Kidney capillary endothelial cell (primary cell): ENCODE results near the gene OR2AE1.

Experiments used
- DNase-seq: peaks from one replicate; pipeline ENCODE4 v3.0.0-alpha.2; 2018; ENCODE audit warnings: low spot score

OR2AE1 gene

DNA sequence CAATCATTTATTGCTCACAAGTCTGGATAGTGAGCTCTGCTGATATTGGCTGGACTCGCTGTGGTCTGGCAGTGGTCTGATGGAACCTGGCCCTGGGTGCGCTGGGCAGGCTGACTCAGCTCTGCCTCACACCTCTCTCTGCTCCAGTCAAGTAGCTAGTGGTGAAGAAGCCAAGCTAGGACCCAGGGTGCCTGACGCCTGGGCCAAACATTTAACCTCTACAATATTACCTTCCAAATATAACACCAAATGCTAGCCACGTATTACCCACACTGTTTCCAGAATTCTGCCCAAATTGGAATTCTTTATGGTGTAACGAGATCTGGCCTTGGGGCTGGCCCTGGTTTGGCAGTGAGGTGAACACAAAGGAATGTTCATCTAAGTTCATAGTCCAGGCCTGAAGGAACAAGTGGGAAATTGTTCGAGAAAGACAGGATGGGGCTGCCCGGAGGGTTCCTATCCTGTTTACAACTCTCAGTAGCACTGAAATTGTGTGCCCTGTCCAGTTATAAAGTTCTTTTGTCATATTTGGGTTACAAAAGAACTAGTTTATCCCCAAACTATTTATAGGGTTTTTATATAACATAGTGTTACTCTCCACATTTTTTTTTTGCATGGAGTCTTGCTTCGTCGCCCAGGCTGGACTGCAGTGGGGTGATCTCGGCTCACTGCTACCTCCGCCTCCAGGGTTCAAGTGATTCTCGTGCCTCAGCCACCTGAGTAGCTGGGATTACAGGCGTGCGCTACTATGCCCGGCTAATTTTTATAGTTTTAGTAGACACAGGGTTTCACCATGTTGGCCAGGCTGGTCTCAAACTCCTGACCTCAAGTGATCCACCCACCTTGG, 16.3 kb downstream of the OR2AE1 start:
- DNase-seq: no peak

DNA sequence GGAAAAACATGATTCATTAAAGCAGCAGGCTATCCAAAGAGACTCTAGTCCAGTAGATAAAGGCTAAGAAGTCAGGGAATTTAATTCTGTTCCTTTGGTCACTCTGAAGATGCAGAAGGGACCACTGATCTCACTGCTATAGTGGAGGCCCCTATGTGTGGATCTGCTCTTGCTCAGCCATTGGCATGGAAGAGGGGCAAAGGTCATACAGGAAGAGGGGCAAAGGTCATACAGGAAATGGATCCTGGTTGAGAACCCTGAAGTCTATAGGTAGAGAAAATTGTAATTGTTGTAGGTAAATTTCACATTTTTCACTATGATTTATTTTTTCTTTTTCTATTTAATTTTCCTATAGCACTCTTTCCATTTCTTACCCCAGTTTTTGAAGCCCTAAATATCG, 21.6 kb downstream of the OR2AE1 start:
- no peak for DNase-seq

DNA sequence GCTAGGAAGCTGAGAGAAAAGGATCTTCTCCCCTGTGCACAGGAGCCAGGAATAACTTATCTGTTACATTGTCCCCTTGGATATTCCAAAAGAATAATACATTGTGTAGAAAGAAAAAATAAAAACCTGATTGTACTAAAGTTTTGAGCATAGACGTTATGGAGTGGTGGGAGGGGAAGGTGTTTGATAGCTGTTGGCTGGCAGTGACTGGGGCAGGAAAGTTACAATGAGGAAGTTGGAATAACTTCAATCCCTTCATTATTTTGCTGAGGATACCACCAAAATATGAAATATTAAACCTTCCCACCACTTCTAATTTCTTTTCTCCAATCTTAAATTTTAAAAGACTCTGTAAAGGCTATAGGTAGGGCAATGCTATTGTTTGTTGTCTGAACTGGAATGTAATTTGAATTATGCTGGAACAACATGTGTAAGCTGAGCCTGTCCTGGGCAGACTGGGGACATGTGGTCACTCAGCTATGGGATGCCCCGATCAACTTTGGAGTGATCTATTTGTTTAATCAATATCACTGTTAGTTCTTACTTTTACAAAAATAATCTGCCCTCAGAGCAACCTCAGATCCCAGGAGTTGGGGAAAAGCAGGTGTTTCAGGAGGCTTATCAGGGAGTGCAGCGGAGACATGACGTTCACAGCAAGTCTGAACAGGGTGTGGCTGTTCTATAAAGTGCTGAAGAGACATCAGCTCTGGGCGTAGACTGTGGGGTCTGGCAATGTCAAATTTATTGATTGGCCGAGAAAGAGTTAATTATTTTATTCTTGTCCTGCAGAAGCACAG, 28.2 kb downstream of the OR2AE1 start:
- DNase-seq: no peak

DNA sequence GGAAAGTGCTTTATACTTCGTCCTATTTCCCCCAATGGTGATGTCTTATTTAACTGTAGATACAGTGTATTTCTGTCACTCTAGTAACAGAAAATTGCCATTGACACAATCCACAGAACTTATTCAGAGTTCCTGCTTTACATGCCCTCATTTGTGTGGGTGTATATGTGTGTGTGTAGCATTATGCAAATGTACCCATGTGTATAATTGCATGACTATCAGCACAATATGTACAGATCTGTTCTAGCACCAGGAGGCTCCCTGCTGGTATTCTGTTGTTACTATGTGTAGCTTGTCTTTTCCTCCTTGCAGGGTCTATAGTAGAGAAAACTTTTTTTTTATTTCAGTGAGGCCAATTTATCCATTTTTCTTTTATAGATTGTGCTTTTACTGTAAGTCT, 32.5 kb downstream of the OR2AE1 start:
- no peak for DNase-seq

DNA sequence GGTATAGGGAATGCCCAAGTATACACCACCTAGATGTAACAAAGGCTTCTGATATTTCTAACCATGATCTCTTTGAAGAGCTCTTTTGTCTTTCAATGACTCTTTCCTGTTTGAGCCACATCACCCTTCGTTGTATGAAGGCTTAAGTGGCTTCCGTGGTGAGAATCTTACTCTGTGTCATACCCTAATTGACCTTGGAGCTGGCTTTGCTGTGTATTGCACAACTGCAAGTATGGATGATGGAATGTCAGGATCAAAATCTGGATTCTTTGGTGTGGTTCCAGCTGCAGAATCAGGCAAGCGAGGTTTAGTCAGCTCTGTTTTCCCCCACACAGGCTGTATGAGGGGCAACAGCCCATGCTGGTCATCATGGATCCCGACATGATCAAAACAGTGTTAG, 33.0 kb downstream of the OR2AE1 start:
- DNase-seq: no peak

DNA sequence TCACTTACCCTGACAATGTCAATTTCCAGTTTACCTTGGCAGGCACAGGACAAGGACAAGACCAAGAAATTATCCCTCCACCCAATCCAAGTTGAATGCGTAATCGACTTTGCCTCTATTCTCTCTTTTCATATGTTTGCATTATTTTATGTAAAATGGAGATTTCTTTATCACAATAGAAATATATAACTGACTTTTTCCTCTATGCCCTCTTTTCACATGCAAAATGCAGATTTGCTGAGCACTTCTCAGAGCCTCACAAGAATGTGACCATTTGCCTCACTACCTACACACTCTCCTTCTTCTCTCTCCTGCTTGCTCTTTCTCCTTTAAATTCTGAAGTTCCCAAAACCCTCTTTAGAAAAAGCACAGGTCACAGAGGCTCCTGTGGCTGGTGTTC, 33.9 kb downstream of the OR2AE1 start:
- no peak for DNase-seq

DNA sequence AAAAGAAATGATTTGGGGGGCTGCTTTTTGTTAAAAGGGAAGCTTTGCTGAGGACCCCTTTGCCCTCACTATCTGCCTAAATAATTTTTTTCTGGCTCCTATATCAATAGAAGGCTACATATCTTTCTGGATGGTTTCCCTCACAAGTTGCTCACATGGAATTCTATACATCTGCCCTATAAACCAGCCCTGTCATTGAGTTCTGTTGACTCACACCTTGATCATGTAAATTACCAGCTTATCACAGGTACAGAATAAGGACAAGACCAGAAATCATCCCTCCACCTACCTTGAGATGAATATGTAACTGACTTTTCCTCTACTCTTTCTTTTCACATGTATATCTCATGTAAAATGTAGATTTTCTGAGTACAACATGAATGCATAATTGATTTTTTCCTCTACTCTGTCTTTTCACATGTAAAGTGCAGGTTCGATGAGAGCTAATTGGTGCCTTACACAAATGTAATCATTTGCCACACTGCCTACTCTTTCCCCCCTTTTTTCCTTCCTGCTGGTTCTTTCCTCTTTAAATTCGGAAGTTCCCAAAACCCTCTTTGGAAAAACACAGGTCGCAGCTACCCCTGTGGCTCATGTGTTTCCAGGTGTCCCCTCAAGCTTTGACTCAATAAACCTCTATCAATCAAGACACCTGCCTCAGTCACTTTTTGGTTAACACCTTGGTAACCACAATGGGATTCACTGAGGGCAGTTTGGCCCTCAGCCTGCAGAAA, 36.5 kb downstream of the OR2AE1 start:
- no peak for DNase-seq

DNA sequence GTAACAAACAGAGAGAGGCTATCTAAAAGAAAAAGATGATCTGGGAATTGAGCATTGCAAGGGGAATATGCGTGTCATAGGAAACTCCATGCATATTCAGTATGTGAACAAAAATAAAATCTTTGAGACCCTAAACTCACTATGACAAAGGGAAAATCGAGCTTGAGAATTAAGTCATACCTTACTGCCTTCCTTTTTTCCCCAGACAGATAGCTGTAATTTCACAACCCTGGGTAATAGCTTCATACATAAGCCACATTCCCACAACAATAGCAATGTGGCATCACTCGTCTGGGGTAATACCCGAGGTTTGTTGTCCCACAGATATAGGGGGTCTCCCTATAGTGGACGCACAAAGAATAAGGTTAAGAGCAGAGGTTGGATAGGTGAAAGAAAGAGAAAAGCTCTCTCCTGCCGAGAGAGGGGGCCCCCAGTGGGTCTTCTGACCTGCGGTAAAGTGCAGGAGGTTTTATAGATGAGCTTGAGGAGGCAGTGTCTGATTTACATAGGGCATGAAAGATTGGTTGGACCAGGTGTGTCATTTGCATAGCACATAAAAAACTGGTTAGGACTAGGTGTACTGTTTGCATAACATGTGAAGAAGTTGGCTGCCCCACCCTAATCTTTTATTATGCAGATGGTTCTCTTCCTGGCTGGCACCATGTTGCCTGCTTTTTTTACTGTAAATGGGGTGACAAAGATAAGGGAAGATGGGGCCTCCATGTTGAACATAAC, 37.4 kb downstream of the OR2AE1 start:
- DNase-seq: no peak

DNA sequence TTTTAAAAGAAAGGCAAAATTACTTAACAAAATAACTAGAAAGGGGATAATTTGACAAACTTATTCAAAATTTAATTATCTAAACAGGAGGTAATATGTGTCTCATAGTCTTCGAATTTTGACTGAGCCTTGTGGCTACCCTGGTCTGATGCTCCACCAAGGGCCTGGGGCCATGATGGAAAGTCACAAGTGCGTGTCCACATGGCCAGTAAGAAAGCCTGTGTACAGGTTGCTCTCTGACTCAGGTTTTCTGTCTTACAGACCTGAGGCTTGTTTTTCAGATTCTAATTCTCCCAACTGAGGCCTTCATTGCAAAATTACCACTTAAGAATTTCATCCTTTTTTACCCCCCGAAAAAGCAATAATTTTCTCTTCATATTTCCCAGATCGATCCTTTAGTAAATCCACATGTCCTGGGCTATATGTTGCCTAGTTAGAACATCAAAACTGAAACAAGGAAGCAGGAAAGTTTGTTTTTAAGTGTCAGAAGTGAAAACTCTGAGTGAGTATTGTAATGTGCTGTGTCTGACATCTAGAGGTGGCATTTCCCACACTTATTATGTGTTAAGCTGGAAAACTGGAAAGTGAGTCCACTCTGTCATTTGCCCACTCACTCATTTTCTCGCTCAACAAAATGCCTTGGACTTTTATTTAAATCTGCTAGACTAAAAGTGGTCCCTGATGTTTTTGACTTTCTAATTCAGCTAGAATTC, 39.0 kb downstream of the OR2AE1 start:
- no peak for DNase-seq

DNA sequence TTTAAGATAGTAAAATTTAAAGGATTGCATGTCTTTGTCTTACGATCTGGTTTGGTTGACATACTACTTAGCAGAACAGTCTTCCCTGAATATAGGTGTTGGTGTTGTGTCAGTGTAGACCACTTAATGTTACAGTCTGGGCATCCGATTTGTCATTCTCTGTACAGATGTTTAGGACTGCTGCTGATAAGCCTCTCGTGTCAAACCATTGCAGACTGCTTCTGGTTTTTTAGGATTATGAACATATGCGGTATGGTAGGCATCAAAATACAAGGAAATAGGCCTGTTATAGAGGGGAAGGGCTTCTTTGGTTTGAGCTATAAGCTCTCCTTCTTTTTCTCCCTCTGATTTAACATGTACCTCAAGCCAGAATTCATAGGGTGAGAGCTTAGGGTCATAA, 41.6 kb downstream of the OR2AE1 start:
- DNase-seq: no peak

DNA sequence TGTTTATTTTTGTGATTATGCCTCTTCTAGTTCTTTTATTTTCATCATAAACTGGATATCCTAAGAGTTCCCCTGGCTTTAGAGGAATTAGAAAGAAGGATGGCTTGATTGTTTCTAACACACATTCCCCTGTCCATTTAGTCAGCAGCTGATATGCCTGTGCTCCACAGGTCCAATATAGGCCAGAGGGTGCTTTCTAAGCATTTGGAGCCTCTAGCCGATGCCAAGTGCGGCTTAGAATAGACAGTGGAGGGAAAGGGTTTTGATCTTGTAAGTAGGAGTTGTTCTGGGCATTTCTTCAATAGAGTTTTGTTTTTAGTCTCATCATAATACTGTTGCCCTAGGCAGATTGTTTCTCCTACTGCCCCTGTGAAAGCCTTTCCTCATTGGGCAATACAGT, 42.5 kb downstream of the OR2AE1 start:
- no peak for DNase-seq

DNA sequence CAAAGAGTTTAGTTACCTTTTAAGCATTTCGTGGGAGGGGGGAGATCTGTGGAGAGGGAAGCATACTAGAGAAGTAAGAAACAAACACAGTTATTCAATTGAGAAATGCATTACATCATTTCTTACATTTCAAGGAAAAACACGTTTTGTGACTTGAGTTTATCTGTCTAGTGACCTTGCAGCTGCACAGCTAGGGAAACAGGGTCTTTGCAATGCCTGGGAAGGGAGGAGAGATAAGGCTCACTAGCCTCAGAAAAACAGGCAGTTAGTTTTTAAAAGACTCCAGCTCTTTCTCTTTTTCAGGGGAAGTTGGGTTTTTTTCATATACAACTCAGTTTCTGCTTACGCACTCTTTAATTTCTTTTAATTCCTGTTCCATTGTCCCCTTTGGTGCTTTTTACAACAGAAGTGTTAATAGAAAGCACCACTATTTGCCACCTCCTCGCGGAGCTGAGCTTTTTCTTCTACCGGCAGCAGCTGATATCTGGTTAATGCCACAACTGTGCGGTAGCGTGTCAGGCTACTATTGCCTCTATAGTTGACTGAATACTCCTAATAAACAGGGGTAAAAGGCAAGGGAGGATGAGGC, 43.5 kb downstream of the OR2AE1 start:
- DNase-seq: no peak

DNA sequence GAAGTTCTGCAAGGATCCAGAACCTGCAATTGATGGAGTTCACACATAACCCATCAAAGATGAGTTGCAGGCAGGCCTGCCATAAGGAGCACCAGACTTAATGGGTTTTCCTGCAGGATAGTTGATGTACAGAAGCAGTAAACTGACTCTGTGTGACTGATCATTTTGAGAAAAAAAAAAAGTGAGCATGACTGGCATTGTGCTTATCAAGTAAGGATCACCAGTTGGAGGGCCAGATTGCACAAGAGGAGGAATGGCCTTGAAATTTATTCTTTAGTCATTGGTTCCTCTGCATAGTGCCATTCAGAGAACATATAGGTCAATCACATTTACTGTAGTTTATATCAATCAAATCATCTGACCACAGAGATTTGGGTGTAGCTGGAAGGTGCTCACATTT, 45.2 kb downstream of the OR2AE1 start:
- no peak for DNase-seq

DNA sequence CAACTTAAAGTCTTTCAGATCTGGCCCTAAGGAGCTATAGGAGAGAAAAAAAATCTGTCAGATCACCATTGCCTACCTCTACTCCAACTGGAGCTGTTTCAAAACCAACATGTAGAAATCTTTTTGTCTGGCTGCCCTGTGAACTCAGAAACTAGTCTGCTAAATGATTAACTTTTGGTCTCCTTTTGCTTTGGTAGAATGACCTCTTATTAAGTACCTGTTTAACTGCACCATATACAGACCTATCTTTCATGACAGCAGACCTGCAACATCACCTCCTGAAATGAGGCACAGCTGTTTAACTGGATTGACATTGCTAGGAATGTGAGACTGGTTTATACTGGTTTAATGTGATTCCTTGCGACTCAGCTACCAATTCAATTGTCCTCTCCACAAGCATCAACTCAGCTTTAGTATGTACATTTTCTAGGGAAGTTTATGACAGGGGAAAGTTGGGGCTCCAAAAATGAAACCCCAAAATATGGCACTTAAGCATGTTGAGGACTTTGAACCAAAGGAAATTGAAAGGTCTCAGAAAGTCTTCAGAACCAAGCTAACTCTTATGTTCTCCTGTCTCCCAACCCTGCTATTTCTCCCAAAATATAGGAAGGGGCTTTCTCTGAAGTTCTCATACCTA, 47.2 kb downstream of the OR2AE1 start:
- DNase-seq: no peak

DNA sequence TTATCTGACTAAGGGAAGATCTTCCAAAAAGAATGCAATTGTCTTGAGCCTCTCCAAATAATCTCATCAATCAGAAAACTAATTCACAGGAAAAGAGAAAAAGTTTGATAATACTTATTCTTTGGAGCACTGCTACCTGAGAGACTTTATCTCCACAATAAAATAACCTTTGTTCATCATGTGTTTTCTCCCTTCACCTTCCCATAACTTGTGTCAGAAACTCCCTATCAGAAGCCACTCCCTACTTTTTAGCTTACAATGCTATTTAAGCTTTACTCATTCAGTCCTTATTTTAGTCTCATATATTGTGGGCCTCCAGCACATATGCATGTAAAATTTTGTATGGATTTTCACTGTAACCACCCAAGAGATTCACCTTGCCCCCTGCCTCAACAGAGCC, 48.0 kb downstream of the OR2AE1 start:
- DNase-seq: no peak

DNA sequence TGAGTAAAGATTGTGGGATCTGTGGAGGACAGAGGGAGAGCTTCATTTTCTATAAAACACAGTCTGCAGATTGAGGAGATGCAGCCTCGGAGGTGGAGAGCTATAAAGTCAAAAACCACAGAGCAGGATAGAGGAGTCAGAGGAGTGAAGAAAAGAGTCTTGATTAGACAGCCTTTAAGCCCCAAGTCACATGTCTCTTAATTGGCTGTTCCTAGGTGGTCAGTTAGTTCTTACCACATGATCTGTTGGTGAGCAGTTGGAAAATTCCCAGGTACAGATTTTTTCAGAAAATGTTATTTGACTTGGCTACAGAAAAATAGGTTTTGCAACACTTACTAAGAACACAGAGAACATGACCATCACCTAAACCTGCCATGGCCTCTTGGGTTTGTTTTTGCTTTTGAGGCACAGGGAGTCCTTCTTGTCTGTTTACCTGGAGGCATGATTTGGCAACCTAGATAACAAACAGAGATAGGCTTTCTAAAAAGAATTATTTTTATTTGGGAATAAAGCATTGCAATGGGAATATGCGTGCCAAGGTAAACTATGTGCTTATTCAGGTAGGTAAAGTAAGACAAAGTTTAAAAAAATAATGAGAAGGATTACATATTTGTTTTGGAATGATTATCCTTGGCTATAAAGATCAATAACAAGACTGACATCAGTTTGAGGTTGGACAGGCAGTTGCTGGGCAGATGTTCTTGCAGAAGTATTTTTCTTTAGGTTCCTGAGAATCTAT, 49.6 kb downstream of the OR2AE1 start:
- no peak for DNase-seq
